Activated CD8-positive, alpha-beta memory T cell treated with anti-CD3 and anti-CD28 coated beads for 24 hours (primary cell): ENCODE data around the gene GIGYF1.
"Not testable (repeated sequence)": the region's sequence is repeated elsewhere in the genome, so short reads cannot be mapped to it uniquely, and the experiment has no call there.

ENCODE experiments used
- DNase-seq: peaks from one replicate; pipeline ENCODE4 v3.0.0-alpha.2; 2020

The GIGYF1 gene, protein sequence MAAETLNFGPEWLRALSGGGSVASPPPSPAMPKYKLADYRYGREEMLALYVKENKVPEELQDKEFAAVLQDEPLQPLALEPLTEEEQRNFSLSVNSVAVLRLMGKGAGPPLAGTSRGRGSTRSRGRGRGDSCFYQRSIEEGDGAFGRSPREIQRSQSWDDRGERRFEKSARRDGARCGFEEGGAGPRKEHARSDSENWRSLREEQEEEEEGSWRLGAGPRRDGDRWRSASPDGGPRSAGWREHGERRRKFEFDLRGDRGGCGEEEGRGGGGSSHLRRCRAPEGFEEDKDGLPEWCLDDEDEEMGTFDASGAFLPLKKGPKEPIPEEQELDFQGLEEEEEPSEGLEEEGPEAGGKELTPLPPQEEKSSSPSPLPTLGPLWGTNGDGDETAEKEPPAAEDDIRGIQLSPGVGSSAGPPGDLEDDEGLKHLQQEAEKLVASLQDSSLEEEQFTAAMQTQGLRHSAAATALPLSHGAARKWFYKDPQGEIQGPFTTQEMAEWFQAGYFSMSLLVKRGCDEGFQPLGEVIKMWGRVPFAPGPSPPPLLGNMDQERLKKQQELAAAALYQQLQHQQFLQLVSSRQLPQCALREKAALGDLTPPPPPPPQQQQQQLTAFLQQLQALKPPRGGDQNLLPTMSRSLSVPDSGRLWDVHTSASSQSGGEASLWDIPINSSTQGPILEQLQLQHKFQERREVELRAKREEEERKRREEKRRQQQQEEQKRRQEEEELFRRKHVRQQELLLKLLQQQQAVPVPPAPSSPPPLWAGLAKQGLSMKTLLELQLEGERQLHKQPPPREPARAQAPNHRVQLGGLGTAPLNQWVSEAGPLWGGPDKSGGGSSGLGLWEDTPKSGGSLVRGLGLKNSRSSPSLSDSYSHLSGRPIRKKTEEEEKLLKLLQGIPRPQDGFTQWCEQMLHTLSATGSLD (N-terminal part only)

DNA sequence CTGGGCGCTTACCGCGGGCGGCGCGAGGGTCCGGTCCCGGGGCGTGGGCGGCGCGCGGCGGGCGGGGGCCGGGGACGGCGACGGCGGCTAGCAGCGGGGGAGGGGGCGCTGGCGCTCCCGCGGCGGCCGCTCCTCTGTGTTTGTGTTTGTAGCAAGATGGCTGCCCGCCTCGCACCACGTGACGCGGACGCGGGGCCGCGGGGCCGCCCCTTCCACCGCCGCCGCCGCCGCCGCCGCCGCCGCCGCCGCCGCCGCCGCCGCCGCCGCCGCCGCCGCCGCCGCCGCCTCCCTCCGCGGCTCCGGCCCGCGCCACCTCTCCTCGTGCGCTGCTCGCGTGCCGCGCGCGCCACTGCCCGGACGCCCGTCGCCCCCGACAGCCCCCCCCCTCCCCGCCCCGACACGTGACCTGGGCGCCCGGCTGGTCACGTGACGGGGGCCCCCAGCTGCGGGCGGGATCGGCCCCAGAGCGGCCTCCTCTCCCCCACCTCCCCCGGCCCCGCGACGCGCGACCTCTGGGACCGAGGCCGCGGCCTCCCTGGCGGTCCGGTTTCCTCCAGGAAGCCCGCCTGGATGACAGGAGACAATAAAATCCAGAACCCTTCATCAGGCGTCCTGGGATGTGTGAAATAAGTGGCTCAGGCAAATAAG, at the start of gene GIGYF1:
TSS of gene GIGYF1 (minus strand) at position 153 of the 648 bp plus-strand sequence. CDS start 6,012 bp downstream, outside the sequence.
- DNase-seq = peak; percentile 86

DNA sequence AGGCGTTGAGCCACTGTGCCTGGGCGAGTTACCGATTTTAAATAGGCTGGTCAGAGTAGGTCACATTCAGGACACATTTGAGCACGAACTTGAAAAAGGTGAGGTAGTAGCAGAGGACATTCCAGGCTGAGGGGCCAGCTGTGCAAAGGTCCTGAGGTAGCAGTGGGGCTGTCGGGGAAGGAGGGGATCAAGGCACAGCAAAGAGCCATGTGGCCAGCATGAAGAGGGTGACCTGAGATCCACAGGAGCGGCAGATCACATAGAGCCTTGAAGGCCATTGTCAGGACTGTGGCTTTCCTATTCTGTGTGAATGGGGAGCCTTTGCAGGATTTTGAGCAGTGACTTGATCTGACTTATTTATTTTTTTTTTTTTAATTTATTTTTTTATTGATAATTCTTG, 45.9 kb upstream of the GIGYF1 start:
- DNase-seq = no peak

DNA sequence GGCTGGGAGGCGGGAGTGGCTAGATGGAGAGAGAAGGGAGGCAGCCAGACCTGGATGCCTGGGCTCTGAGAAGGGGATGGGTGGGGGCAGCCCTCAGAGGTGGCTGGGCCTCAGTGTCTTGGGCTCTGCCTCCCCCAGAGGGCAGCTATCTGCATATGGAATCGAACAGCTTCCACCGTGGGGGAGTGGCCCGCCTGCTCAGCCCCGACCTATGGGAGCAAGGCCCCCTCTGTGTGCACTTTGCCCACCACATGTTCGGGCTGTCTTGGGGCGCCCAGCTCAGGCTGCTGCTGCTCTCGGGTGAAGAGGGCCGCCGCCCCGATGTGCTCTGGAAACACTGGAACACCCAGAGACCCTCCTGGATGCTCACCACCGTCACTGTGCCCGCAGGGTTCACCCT, 42.6 kb upstream of the GIGYF1 start:
- DNase-seq = no peak

DNA sequence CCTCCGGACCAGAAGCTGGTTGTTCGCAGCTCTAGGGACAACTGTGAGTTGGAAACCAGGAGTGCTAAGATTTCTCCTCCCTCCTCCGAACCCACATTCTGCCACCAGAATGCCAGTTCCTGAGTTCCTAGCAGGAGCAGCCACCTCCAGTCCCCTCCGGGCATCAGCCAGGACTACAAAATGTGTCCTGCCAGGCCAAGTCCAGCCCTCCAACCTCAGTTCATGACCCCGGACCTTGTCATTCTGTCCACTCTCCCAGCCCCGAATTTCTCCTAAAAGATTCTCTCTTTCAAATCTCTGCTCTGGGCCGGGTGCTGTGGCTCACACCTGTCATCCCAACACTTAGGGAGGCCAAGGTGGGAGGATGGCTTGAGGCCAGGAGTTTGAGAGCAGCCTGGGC, 41.7 kb upstream of the GIGYF1 start:
- DNase-seq = no peak

DNA sequence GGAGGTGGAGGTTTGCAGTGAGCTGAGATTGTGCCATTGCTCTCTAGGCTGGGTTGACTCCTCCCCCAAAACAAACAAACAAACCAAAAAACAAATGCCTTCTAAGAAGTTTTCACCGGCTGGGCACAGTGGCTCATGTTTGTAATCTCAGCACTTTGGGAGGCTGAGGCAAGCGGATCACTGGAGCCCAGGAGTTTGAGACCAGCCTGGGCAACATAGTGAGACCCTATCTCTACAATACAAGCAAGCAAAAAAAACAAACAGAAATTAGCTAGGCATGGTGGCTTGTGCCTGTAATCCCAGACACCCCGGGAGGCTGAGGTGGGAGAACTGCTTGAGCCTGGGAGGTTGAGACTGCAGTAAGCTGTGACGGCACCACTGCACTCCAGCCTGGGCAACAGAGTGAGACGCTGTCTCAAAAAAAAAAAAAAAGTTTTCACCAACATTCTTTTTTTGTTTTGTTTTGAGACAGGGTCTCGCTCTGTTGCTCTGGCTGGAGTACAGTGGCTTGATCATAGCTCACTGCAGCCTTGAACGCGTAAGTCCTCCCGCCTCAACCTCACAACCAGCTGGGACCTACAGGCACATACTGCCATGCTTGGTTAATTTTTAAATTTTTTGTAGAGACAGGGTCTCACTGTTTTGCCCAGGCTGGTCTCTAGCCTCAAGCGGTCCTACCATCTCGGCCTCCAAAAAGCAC, 38.0 kb upstream of the GIGYF1 start:
- DNase-seq = no peak

DNA sequence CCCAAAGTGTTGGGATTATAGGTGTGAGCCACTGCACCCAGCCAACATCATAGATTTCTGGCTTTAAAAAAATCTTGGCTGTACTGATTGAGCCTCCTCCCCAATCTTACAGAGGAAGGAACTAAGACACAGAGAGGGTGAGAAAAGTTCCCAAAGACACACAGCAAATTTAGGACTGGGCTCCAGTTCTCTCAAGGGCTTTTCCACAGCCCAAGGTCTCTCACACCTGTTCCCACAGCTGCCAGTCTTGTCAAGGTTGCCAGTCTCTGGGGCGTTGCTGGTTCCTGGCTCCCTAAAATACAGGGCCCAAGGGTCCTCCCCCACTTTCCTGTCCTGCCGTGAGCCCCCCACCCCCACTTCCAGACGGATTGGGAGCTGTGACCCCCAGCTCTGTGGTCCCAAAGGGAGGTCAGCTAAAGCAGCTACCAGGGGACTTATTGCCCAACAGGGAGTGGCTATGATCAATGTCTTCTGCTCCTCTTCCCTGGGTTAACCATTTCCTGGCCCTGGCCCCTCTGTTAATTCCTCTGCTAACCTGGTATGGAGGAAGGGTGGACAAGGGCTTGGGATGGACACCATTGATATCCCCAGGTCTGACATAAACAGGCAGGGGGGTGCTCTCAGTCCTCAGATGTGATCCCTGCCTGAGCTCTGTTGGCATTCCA, 36.2 kb upstream of the GIGYF1 start:
- DNase-seq = no peak

DNA sequence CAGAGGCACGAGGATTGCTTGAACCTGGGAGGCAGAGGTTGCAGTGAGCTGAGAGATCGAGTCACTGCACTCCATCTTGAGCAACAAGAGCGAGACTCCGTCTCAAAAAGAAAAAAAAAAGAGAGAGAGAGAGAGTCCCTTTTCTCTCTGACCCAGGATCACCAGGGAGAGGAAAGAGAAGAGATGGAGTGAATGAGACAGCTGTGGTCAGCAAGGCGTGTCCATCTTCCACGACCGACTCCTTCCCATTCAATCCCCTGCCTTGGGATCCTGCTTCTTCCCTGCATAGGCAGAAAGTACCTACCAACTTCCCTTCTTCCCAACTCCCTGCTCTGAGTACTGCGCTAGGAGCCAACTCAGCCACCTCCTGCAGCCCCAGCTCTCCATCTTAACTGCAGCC, 34.1 kb upstream of the GIGYF1 start:
- DNase-seq = no peak

DNA sequence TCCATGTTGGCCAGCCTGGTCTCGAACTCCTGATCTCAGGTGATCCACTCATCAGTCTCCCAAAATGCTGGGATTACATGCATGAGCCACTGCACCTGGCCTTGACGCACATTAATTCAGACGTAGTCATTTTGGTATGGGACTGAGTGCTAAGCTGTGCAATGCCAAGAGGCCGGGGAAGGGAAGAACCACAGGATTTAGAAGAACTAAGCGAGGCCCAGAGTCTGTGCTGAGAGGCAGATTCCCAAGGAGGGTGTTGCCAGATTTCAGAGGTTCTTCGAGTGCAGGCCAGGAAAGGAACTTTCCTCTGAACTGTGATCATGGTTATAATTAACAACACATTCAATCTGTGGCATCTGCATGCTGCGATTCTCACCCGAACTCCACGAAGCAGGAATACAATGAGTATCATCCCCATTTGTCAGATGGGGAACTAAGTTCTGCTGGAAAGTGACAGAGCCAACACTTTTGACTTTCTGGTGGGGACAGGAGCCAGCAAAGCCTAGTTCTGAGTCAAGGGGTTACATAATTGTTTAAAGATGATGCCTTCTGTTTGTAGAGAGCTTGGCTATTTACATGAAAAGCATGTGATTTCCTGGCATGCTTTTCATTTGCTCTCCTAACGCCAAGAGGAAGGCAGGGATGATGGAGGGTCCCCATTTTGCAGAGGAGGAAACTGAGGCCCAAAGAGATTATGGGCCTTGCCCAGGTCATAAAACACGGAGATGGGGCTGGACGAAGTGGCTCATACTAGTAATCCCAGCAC, 33.1 kb upstream of the GIGYF1 start:
- no peak for DNase-seq

DNA sequence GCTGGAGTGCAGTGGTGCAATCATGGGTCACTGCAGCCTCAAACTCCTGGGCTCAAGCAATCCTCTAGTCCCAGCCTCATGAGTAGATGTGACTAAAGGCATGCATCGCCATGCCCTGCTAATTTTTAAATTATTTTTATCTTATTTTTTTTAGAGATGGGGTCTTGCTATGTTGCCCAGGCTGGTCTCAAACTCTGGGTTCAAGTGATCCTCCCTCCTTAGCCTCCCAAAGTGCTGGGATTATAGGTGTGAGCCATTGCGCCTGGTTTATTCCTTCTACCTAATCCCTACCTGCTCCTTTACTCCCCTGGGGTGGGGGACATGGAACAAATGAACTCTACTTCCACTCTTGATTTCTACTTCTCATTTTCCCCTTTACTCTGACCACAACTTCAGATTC, 30.3 kb upstream of the GIGYF1 start:
- not testable (repeated sequence) for DNase-seq

DNA sequence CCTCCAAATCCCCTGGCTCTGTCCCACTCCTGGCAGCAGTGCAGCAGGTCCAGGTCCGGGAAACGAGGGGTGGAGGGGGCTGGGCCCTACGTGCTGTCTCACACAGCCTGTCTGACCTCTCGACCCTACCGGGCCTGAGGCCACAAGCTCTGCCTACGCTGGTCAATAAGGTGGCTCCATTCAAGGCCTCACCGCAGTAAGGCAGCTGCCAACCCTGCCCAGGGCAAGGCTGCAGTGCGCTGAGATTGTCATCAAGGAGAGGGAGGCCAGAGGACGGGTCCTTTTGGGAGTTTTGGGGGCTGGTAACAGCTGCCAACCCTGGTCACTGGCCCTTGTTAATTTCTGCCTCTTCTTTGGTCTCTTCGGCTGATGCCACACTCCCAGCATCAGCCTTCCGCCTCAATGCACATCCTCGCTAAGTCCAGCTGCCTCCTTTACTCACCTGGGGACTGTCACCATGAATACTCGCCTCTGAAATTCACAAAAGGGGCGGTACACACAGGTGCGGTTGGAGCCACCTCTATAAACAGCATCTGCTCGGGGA, 29.8 kb upstream of the GIGYF1 start:
- no peak for DNase-seq

DNA sequence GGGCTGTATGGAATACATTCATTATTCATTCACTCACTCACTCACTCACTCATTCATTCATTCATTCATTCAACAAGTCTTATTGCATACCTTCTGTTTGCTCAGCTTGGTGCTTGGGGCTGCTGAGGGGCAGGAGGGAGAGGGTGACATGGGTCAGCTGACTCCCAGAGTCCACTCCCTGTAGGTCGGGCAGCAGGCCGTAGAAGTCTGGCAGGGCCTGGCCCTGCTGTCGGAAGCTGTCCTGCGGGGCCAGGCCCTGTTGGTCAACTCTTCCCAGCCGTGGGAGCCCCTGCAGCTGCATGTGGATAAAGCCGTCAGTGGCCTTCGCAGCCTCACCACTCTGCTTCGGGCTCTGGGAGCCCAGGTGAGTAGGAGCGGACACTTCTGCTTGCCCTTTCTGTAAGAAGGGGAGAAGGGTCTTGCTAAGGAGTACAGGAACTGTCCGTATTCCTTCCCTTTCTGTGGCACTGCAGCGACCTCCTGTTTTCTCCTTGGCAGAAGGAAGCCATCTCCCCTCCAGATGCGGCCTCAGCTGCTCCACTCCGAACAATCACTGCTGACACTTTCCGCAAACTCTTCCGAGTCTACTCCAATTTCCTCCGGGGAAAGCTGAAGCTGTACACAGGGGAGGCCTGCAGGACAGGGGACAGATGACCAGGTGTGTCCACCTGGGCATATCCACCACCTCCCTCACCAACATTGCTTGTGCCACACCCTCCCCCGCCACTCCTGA, 28.6 kb upstream of the GIGYF1 start:
- no peak for DNase-seq

DNA sequence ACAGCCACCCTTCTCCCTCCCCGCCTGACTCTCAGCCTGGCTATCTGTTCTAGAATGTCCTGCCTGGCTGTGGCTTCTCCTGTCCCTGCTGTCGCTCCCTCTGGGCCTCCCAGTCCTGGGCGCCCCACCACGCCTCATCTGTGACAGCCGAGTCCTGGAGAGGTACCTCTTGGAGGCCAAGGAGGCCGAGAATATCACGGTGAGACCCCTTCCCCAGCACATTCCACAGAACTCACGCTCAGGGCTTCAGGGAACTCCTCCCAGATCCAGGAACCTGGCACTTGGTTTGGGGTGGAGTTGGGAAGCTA, 27.4 kb upstream of the GIGYF1 start:
- no peak for DNase-seq

DNA sequence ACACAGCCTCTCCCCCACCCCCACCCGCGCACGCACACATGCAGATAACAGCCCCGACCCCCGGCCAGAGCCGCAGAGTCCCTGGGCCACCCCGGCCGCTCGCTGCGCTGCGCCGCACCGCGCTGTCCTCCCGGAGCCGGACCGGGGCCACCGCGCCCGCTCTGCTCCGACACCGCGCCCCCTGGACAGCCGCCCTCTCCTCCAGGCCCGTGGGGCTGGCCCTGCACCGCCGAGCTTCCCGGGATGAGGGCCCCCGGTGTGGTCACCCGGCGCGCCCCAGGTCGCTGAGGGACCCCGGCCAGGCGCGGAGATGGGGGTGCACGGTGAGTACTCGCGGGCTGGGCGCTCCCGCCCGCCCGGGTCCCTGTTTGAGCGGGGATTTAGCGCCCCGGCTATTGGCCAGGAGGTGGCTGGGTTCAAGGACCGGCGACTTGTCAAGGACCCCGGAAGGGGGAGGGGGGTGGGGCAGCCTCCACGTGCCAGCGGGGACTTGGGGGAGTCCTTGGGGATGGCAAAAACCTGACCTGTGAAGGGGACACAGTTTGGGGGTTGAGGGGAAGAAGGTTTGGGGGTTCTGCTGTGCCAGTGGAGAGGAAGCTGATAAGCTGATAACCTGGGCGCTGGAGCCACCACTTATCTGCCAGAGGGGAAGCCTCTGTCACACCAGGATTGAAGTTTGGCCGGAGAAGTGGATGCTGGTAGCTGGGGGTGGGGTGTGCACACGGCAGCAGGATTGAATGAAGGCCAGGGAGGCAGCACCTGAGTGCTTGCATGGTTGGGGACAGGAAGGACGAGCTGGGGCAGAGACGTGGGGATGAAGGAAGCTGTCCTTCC, 26.8 kb upstream of the GIGYF1 start:
- DNase-seq = no peak

DNA sequence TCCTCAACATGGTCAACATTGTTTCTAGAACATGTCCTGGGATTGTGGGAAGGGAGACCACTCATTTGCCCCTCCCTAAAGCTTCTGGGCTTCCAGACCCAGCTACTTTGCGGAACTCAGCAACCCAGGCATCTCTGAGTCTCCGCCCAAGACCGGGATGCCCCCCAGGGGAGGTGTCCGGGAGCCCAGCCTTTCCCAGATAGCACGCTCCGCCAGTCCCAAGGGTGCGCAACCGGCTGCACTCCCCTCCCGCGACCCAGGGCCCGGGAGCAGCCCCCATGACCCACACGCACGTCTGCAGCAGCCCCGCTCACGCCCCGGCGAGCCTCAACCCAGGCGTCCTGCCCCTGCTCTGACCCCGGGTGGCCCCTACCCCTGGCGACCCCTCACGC, 26.2 kb upstream of the GIGYF1 start, which contains the start of gene EPO:
TSS of gene EPO (plus strand) at position 190 of the 392 bp plus-strand sequence. CDS start 513 bp downstream, outside the sequence.
- no peak for DNase-seq

DNA sequence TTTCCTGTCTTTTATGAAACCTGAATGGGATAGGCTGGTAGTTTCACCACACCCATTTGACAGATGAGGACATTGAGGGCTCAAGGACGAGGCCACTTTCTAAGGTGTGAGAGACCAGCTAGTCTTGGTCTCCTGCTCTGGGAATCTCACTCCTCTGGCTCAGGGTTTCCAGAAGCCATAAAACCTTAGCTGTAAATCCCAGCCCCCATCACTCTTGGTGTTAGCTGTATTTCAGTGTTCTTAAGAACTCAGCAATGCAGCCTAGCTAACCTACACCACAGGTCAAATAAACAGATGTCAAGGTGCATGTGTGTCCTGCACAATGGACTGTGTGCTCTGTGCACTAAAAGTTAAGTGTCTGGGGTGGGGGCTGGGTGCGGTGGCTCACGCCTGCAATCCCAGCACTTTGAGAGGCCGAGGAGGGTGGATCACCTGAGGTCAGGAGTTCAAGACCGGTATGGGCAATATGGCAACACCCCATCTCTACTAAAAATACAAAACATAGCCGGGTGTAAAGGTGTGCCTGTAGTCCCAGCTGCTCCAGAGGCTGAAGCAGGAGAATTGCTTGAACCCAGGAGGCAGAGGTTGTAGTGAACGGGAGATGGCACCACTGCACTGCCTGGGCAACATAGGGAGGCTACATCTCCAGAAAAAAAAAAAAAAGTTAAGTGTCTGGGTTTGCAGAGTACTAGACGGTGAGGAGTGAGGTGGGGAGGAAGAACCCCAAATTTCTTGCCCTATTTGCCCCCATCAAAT, 25.7 kb upstream of the GIGYF1 start:
- DNase-seq = no peak

DNA sequence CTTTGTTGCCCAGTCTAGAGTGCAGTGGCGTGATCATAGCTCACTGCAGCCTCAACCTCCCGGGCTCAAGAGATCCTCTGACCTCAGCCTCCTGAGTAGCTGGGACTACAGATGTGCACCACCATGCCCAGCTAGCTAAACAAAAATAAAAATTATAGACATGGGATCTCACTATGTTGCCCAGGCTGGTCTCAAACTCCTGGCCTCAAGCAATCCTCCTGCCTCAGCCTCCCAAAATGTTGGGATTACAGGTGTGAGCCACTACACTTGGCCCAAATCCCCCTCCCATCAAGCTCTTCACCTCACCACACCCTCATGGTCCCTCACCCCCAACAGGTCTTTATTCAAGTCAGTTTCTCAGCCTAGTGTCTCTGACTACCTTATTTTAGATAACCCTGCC, 23.0 kb upstream of the GIGYF1 start:
- DNase-seq = not testable (repeated sequence)

DNA sequence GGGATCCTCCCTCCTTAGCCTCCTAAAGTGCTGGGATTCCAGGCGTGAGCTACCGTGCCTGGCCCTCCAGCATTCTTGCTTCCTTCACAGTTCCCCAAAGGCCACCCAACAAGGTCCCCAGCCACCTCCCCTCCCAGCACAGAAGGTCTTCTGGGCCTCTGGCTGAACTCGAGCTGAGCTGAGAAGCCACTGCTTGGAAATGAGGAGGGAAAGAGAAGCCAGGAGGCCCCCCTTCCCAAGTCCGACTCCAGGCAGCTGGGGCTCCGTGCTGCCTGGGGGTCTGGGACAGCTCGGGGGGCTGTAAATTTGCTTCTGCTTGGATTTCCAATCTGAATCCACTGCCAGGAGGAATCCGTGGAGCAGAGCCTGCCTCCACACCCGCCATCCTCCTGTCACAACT, 20.7 kb upstream of the GIGYF1 start:
- DNase-seq = no peak

DNA sequence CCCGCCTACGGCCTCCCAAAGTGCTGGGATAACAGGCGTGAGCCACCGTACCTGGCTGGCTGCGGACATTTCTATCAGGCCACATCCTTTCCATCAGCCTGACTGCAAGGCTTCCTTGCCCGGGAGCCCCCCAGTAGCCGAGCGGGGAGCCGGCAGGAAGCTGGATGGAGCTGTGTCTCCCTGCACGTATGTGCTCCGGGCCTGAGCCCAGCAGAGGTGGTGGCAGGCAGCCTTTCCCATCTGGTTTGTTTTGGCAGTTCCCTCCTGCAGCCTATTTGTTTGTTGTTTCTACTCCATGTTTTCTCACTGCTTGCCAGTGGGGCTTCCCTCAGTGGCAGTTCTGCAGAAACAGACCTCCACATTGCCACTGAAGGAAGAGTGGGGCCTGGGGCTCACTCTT, 17.3 kb upstream of the GIGYF1 start:
- no peak for DNase-seq

DNA sequence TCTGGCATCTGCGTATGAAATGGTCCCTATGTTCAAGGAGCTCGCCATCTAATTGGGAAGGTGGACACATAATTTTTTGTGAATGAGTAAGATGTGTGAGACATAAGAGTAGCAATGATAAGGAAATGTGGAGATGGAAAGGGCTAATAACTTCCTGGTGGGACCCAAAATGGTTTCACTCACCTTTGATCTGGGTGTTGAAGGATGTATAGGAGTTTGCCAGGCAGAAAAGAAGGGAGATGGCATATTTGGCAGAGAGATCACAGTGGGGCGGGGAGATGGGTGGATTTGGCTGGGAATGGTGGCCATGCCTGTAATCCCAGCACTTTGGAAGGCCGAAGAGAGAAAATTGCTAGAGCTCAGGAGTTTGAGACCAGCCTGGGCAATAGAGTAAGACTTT, 16.4 kb upstream of the GIGYF1 start:
- no peak for DNase-seq
